GM12891 (cell line): Measurements from ENCODE around the gene CCDC171.

Experiments
- DNase-seq: peaks from one replicate; pipeline ENCODE4 v3.0.0; 2011; ENCODE audit warnings: low spot score; ENCODE audit not compliant: insufficient read length
- FAIRE-seq: peaks from 2 replicates; lab custom pipeline; 2011; peaks lifted over from hg19 to GRCh38; lab: Jason Lieb, UNC
- PAX5 ChIP-seq: IDR thresholded peaks from 2 replicates; pipeline ENCODE4 v1.6.1; 2011; ENCODE audit warnings: low read length, moderate library complexity, mild to moderate bottlenecking; ENCODE audit not compliant: insufficient read depth, severe bottlenecking
- POLR2A ChIP-seq: IDR thresholded peaks from 2 replicates; pipeline ENCODE4 v1.6.1; 2011; ENCODE audit warnings: low read depth, low read length, control low read depth
- POLR2AphosphoS5 ChIP-seq: IDR thresholded peaks from 2 replicates; pipeline ENCODE4 v1.6.1; 2011; ENCODE audit warnings: low read depth, low read length, control low read depth
- POU2F2 ChIP-seq: IDR thresholded peaks from 2 replicates; pipeline ENCODE4 v1.6.1; 2011; ENCODE audit warnings: low read depth, mild to moderate bottlenecking, control low read depth, low read length, moderate library complexity
- SPI1 ChIP-seq: IDR thresholded peaks from 2 replicates; pipeline ENCODE4 v1.6.1; 2011; ENCODE audit warnings: low read depth, low read length, control low read depth
- TAF1 ChIP-seq: IDR thresholded peaks from 2 replicates; pipeline ENCODE4 v1.6.1; 2011; ENCODE audit warnings: low read depth, low read length, control low read depth

Gene CCDC171

DNA sequence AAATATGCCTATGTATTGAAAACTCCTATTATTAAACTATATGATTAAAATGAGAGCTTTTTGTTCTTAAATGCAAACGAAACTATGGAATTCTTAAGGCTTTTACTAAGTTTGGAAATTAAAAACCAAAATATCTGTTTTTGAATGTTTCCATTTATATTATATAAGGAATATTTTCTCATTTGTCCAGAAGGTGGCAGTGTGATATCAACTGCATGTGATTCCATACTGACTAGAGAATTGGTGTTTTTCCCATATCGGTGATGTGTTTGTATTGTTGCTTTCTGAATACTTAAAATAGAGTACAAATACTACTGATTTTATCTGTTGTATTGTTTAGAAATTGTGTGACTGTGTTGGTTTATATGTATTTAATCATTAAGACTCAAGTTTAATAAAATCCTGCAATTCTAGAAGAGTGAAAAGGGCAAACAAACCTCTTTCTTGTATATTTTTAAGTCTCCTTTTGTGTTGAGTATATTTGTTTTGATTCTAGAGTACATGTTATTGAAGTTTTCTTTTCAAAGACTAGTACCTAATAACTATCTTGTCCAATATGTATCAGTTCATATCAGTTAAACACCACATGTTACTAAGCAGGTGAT is 320.8 kb downstream of the CCDC171 start:
- TF ChIP-seq POLR2AphosphoS5 (no peak), SPI1 (no peak), TAF1 (no peak), POLR2A (no peak), POU2F2 (no peak), PAX5 (no peak)
- FAIRE-seq (peak; percentile 5), DNase-seq (no peak)

- TF ChIP-seq SPI1 (no peak), TAF1 (no peak), POLR2A (no peak), POU2F2 (no peak), POLR2AphosphoS5 (no peak), PAX5 (no peak)
- DNase-seq, result no peak
- FAIRE-seq, result no peak
These were observed 329.5 kb downstream of the CCDC171 start for GRCh38 chr9:15882328-15882727.

DNA sequence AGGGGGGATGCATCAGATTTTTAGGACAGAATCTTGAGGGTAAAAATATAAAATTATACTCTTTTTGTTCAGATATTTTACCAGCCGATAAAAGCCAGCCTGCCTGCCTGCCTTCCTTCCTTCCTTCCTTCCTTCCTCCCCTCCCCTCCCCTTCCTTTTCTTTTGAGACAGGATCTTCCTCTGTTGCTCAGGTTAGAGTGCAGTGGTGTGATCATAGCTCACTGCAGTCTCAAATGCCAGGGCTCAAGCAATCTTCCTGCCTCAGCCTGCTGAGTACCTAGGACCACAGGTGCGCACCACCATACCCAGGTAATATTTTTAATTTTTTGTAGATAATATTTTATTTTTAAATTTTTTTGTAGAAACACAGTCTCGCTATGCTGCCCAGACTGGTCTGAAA is 330.0 kb downstream of the CCDC171 start:
- FAIRE-seq (no peak), DNase-seq (no peak)
- TF ChIP-seq POU2F2 (no peak), POLR2A (no peak), POLR2AphosphoS5 (no peak), TAF1 (no peak), SPI1 (no peak), PAX5 (no peak)

GRCh38 chr9:15885464-15885863 is 332.6 kb downstream of the CCDC171 start:
- DNase-seq, result no peak
- TF ChIP-seq POLR2A (no peak), TAF1 (no peak), PAX5 (no peak)
- FAIRE-seq, result no peak

GRCh38 chr9:15889555-15889954 is 336.7 kb downstream of the CCDC171 start:
- DNase-seq (no peak), FAIRE-seq (no peak)
- TF ChIP-seq TAF1 (no peak), PAX5 (no peak), POLR2AphosphoS5 (no peak), POU2F2 (no peak), SPI1 (no peak), POLR2A (no peak)

DNA sequence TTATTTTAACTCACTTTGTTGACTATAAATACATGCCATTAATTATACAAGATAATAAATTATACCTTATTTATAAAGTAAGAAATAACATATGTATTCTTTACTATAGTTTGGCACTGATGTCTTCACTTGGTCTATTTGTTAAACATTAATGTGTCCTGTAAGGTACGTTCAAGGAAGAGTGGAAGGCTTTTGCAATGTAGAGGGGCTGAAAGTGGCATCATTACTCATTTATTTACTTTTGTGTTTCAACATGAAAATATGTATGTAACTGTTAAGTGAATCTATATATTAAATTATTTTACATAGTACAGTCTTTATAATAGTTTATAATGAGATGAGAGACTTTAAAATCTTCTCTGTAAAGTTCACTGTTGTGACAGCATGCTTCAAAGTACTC is 348.7 kb downstream of the CCDC171 start:
- DNase-seq (no peak), FAIRE-seq (no peak)
- no peak for TF ChIP-seq POU2F2
- TF ChIP-seq POLR2AphosphoS5, result no peak
- TF ChIP-seq PAX5, result no peak
- no peak for TF ChIP-seq SPI1
- TF ChIP-seq POLR2A, result no peak
- no peak for TF ChIP-seq TAF1

DNA sequence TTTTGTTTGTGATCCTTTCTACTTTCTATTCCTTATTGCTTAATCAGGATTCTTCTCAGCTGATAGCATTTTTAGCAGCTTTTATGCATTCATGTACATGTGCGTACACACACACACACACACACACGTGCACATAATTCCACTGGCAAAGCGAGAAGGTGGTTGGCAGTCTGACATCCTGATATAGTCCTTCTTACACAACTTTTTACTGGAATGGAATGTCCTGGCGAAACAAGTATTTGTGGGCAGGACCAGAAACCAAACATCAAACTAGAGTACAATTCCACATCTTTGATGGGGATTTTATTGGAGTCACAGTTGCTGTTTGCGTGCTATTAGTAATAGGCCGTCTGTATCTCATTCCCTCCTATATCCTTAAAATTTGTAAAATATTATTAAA is 356.5 kb downstream of the CCDC171 start:
- no peak for TF ChIP-seq TAF1
- no peak for TF ChIP-seq POLR2A
- TF ChIP-seq POLR2AphosphoS5, result no peak
- no peak for TF ChIP-seq POU2F2
- DNase-seq (no peak), FAIRE-seq (no peak)

GRCh38 chr9:15915711-15916110 is 362.9 kb downstream of the CCDC171 start:
- no peak for DNase-seq
- FAIRE-seq, result no peak
- no peak for TF ChIP-seq TAF1
- TF ChIP-seq POLR2AphosphoS5, result no peak
- TF ChIP-seq PAX5, result no peak
- no peak for TF ChIP-seq POLR2A
- no peak for TF ChIP-seq SPI1
- TF ChIP-seq POU2F2, result no peak

- TF ChIP-seq TAF1, result no peak
- TF ChIP-seq POLR2AphosphoS5, result no peak
- TF ChIP-seq PAX5, result no peak
- TF ChIP-seq POLR2A, result no peak
- no peak for TF ChIP-seq POU2F2
- TF ChIP-seq SPI1, result no peak
- no peak for FAIRE-seq
- DNase-seq, result no peak
These were observed 374.3 kb downstream of the CCDC171 start for GRCh38 chr9:15927161-15927560.

- TF ChIP-seq POLR2A, result no peak
- TF ChIP-seq POU2F2, result no peak
- TF ChIP-seq SPI1, result no peak
- no peak for TF ChIP-seq POLR2AphosphoS5
- TF ChIP-seq TAF1, result no peak
- no peak for TF ChIP-seq PAX5
- DNase-seq (no peak), FAIRE-seq (no peak)
These were observed 382.9 kb downstream of the CCDC171 start for GRCh38 chr9:15935661-15936305.
